Measurements from ENCODE around the gene CSMD2.

Gene CSMD2

DNA sequence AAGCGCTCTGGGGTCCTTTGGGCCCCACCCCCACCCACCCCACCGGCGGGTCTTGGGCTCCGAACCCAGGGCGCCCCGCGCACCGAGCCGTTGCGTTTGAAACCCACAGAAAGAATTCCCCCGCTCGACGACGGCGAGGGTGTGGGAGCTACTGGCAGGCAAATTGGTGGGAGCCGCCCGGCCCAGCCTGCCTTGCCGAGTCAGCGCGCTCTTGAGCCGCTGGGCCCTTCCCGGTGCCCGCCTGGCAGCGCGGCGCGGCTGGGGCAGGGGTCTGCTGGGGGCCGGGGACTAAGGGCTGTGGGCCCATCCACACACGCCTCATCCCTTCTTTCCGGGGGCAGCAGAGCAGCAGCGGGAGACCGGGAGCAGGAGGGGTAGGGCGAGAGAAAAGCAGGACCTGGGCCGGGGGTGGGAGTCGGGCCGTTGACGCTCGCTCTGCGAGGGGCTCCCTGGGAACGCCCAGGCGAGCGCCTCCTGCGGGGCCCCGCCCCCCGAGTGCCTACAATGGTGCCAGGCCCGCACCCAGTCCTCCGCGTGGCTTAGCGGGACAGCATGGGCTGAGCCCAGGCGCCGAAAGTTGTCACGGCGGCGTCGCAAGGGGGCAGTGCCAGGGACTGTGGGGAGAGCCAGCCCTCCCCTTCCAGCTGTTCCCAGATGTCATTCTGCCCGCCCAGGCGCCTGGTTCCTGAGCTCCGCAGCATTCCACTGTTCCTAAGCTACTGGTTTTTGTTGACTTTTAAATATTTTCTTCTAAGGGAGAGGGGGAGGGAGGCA is 12.0 kb upstream of the CSMD2 start, which contains the start of gene C1orf94:
Gene C1orf94 (plus strand): TSS at position 78 of the 774 bp plus-strand sequence. CDS start 883 bp downstream, outside the sequence.
- H3K4me1 ChIP-seq (ENCODE audit: control insufficient read depth, insufficient read depth, low read length, poor library complexity, severe bottlenecking) = no peaks in the 10 kb centered on the region
- H3K36me3 ChIP-seq (ENCODE audit: control insufficient read depth, insufficient read depth, low read length) = no peaks in the 10 kb centered on the region
- no peaks in the 10 kb centered on the region for H3K9me3 ChIP-seq (ENCODE audit: control insufficient read depth, low read length)
- WGBS, 2 experiments (ENCODE audit: insufficient coverage in 2 of 2) = 79 to 86% methylated on average over 33 to 41 of the region's 58 CpGs
- H3K27ac ChIP-seq (ENCODE audit: low read depth, low read length, severe bottlenecking) = no peak within 1 kb of the TSS
- H3K4me3 ChIP-seq (ENCODE audit: extremely low read depth, insufficient read depth, low read length, poor library complexity, severe bottlenecking) = no peak within 1 kb of the TSS

- WGBS, 2 experiments (ENCODE audit: insufficient coverage in 2 of 2) = 93% methylated on average over 4 of the region's 6 CpGs; no CpG with 5 or more reads in 1 of the 2 experiments
- no peaks in the 10 kb centered on the region for H3K36me3 ChIP-seq (ENCODE audit: control insufficient read depth, insufficient read depth, low read length)
- H3K9me3 ChIP-seq (ENCODE audit: control insufficient read depth, low read length) = no peaks in the 10 kb centered on the region
Measured at GRCh38 chr1:34175744-34176143, 10.7 kb upstream of the CSMD2 start.

DNA sequence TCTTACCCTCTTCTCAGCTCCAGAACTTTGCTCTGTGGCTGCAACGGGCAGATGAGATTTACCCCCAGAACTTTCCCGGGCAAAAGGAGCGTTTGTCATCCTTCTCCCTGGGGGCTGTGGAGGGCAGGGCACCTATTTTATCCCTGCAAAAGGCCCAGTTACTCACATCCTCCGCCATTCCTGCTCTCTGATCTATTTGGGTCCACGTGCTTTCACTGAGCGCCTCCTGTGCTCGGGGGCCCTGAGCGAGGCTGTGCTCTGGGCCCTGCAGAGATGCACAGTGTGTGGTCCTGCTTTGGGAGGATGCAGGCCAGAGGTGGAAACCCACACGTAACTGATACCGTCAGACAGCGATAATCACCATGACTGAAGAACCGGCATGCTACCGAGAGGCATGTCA is 2.4 kb upstream of the CSMD2 start:
- Histone ChIP-seq H3K4me3 (ENCODE audit: extremely low read depth, insufficient read depth, low read length, poor library complexity, severe bottlenecking) (peak overlapping the region; percentile 52), H3K9me3 (ENCODE audit: control insufficient read depth, low read length) (no peaks in the 10 kb centered on the region), H3K27ac (ENCODE audit: low read depth, low read length, severe bottlenecking) (peak overlapping the region; percentile 16), H3K4me1 (ENCODE audit: control insufficient read depth, insufficient read depth, low read length, poor library complexity, severe bottlenecking) (peaks cover 16% of the 10 kb centered on the region), H3K36me3 (ENCODE audit: control insufficient read depth, insufficient read depth, low read length) (no peaks in the 10 kb centered on the region)
- 21 to 24% methylated on average over 11 to 13 of the region's 13 CpGs for WGBS, 2 experiments (ENCODE audit: insufficient coverage in 2 of 2)

More at GRCh38 chr1:34175744-34176143, 10.7 kb upstream of the CSMD2 start:
- no peak overlapping the region for H3K4me3 ChIP-seq (ENCODE audit: extremely low read depth, insufficient read depth, low read length, poor library complexity, severe bottlenecking)
- no peak overlapping the region for H3K27ac ChIP-seq (ENCODE audit: low read depth, low read length, severe bottlenecking)
- no peaks in the 10 kb centered on the region for H3K4me1 ChIP-seq (ENCODE audit: control insufficient read depth, insufficient read depth, low read length, poor library complexity, severe bottlenecking)

- 1 to 4% methylated on average over 9 to 14 of the region's 24 CpGs for WGBS, 2 experiments (ENCODE audit: insufficient coverage in 2 of 2)
- Histone ChIP-seq H3K9me3 (ENCODE audit: control insufficient read depth, low read length) (no peaks in the 10 kb centered on the region), H3K4me1 (ENCODE audit: control insufficient read depth, insufficient read depth, low read length, poor library complexity, severe bottlenecking) (peaks cover 16% of the 10 kb centered on the region), H3K36me3 (ENCODE audit: control insufficient read depth, insufficient read depth, low read length) (no peaks in the 10 kb centered on the region), H3K27ac (ENCODE audit: low read depth, low read length, severe bottlenecking) (peak overlapping the region; percentile 16), H3K4me3 (ENCODE audit: extremely low read depth, insufficient read depth, low read length, poor library complexity, severe bottlenecking) (peak overlapping the region; percentile 52)
Measured at GRCh38 chr1:34166625-34167361, 1.8 kb upstream of the CSMD2 start.

- peaks cover 16% of the 10 kb centered on the region for H3K4me1 ChIP-seq (ENCODE audit: control insufficient read depth, insufficient read depth, low read length, poor library complexity, severe bottlenecking)
- H3K9me3 ChIP-seq (ENCODE audit: control insufficient read depth, low read length) = no peaks in the 10 kb centered on the region
- H3K27ac ChIP-seq (ENCODE audit: low read depth, low read length, severe bottlenecking) = no peak overlapping the region
- 0 to 1% methylated on average over 14 to 23 of the region's 27 CpGs for WGBS, 2 experiments (ENCODE audit: insufficient coverage in 2 of 2)
- H3K36me3 ChIP-seq (ENCODE audit: control insufficient read depth, insufficient read depth, low read length) = no peaks in the 10 kb centered on the region
- peak overlapping the region; percentile 52 for H3K4me3 ChIP-seq (ENCODE audit: extremely low read depth, insufficient read depth, low read length, poor library complexity, severe bottlenecking)
Measured at GRCh38 chr1:34166191-34166624, 1.2 kb upstream of the CSMD2 start.

DNA sequence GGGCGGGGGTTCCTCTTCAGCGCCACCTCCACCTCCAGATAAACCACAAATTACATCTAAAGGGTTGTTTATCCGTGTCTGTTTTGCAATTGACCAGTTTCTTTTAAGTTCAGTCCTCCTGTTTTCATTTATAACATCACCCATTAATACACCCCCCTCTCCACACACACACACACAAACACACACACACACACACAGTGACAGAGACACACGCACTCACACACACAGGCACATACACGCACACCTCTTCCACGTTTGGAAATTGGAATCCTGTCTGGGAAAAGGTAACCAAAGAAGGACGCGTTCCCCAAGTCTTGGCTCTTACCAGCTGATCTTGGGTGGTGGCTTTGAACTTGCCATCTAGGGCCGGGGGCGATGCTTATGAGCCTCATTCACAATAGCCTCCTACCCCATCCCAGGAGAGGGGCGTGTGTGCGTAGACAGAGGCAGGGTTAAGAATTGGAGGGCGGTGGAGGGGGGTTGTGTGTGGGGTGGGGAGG is 442 bp upstream of the CSMD2 start:
- Histone ChIP-seq H3K4me3 (ENCODE audit: extremely low read depth, insufficient read depth, low read length, poor library complexity, severe bottlenecking) (peak overlapping the region; percentile 52), H3K9me3 (ENCODE audit: control insufficient read depth, low read length) (no peaks in the 10 kb centered on the region), H3K27ac (ENCODE audit: low read depth, low read length, severe bottlenecking) (no peak overlapping the region), H3K36me3 (ENCODE audit: control insufficient read depth, insufficient read depth, low read length) (no peaks in the 10 kb centered on the region), H3K4me1 (ENCODE audit: control insufficient read depth, insufficient read depth, low read length, poor library complexity, severe bottlenecking) (peaks cover 16% of the 10 kb centered on the region)
- 0 to 6% methylated on average over 2 to 5 of the region's 13 CpGs for WGBS, 2 experiments (ENCODE audit: insufficient coverage in 2 of 2)

GRCh38 chr1:34163792-34164731 is 968 bp downstream of the CSMD2 start:
- peaks cover 16% of the 10 kb centered on the region for H3K4me1 ChIP-seq (ENCODE audit: control insufficient read depth, insufficient read depth, low read length, poor library complexity, severe bottlenecking)
- no peaks in the 10 kb centered on the region for H3K9me3 ChIP-seq (ENCODE audit: control insufficient read depth, low read length)
- WGBS, 2 experiments (ENCODE audit: insufficient coverage in 2 of 2) = 0 to 1% methylated on average over 48 to 54 of the region's 75 CpGs
- H3K27ac ChIP-seq (ENCODE audit: low read depth, low read length, severe bottlenecking) = no peak overlapping the region
- peak overlapping the region; percentile 52 for H3K4me3 ChIP-seq (ENCODE audit: extremely low read depth, insufficient read depth, low read length, poor library complexity, severe bottlenecking)
- H3K36me3 ChIP-seq (ENCODE audit: control insufficient read depth, insufficient read depth, low read length) = peaks cover 5% of the 10 kb centered on the region

- no peaks in the 10 kb centered on the region for H3K9me3 ChIP-seq (ENCODE audit: control insufficient read depth, low read length)
- H3K4me3 ChIP-seq (ENCODE audit: extremely low read depth, insufficient read depth, low read length, poor library complexity, severe bottlenecking) = peak overlapping the region; percentile 52
- WGBS, 2 experiments (ENCODE audit: insufficient coverage in 2 of 2) = 1 to 2% methylated on average over 34 to 42 of the region's 46 CpGs
- no peak overlapping the region for H3K27ac ChIP-seq (ENCODE audit: low read depth, low read length, severe bottlenecking)
- H3K36me3 ChIP-seq (ENCODE audit: control insufficient read depth, insufficient read depth, low read length) = peaks cover 5% of the 10 kb centered on the region
- peaks cover 16% of the 10 kb centered on the region for H3K4me1 ChIP-seq (ENCODE audit: control insufficient read depth, insufficient read depth, low read length, poor library complexity, severe bottlenecking)
Measured at GRCh38 chr1:34162852-34163766, 1.9 kb downstream of the CSMD2 start.

DNA sequence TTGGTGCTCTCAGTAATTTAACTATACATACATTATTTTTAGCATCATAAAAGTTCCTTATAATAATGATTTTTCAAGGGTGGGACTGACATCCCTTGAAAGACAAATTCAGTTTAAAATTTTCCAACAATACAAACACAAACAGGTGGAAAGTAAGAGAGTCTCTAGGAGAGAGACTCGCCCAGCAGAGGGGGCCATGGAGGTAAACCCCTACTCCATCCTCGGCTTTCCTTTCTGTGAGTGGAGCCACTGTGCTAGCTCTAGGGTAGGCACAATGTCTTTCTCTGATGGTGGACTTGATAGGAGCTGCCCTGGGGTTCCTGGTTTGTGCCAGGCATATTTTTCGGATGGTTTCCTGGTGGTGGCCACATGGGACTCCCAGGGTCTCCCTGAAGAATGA is 8.3 kb downstream of the CSMD2 start:
- Histone ChIP-seq H3K4me3 (ENCODE audit: extremely low read depth, insufficient read depth, low read length, poor library complexity, severe bottlenecking) (no peak overlapping the region), H3K4me1 (ENCODE audit: control insufficient read depth, insufficient read depth, low read length, poor library complexity, severe bottlenecking) (no peaks in the 10 kb centered on the region), H3K27ac (ENCODE audit: low read depth, low read length, severe bottlenecking) (no peak overlapping the region), H3K9me3 (ENCODE audit: control insufficient read depth, low read length) (no peaks in the 10 kb centered on the region), H3K36me3 (ENCODE audit: control insufficient read depth, insufficient read depth, low read length) (peaks cover 5% of the 10 kb centered on the region)
- WGBS, 2 experiments (ENCODE audit: insufficient coverage in 2 of 2) = 78 to 80% methylated on average over 1 of the region's 3 CpGs

Data from mesodermal cell (in vitro differentiated cells).